Measurements from ENCODE around the gene SLC22A6. TPM values are rescaled to one million over a fixed set of nuclear protein-coding genes. Genes with fewer than 3 reads are reported as not detected.

SLC22A6 gene
- total RNA-seq, 1 donor from 2014 or later: not detected

- TF ChIP-seq EZH2phosphoT487 (IDR thresholded peaks at IDR 0.05) (no peak), EZH2 (IDR thresholded peaks at IDR 0.05) (no peak)
- TF ChIP-seq, protein P1, sequence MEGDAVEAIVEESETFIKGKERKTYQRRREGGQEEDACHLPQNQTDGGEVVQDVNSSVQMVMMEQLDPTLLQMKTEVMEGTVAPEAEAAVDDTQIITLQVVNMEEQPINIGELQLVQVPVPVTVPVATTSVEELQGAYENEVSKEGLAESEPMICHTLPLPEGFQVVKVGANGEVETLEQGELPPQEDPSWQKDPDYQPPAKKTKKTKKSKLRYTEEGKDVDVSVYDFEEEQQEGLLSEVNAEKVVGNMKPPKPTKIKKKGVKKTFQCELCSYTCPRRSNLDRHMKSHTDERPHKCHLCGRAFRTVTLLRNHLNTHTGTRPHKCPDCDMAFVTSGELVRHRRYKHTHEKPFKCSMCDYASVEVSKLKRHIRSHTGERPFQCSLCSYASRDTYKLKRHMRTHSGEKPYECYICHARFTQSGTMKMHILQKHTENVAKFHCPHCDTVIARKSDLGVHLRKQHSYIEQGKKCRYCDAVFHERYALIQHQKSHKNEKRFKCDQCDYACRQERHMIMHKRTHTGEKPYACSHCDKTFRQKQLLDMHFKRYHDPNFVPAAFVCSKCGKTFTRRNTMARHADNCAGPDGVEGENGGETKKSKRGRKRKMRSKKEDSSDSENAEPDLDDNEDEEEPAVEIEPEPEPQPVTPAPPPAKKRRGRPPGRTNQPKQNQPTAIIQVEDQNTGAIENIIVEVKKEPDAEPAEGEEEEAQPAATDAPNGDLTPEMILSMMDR (IDR thresholded peaks at IDR 0.05): no peak
- H4K20me1 ChIP-seq (ENCODE audit: low read depth): no peaks in the 10 kb centered on the region
- no peak overlapping the region for H3K4me3 ChIP-seq
- H3K27ac ChIP-seq: no peak overlapping the region
- no peak overlapping the region for H3K9ac ChIP-seq
- H3K27me3 Mint-ChIP-seq (ENCODE audit: insufficient read depth, low read depth): peaks cover 8% of the 10 kb centered on the region
- no peaks in the 10 kb centered on the region for H3K36me3 Mint-ChIP-seq
- no peaks in the 10 kb centered on the region for H3K27me3 ChIP-seq
- peaks cover 7% of the 10 kb centered on the region for H3F3A ChIP-seq (ENCODE audit: low read depth)
- H3K9me3 Mint-ChIP-seq: no peaks in the 10 kb centered on the region
- H3K79me2 ChIP-seq (ENCODE audit: low read depth): no peaks in the 10 kb centered on the region
- no peak overlapping the region for H3K27ac Mint-ChIP-seq
- DNase-seq (ENCODE audit: low spot score): no peak
- no peaks in the 10 kb centered on the region for H3K36me3 ChIP-seq
- H3K9me3 ChIP-seq (ENCODE audit: low read depth): no peaks in the 10 kb centered on the region
- H3K4me3 Mint-ChIP-seq: no peak overlapping the region
- peaks cover 22% of the 10 kb centered on the region for H3K4me1 Mint-ChIP-seq
- no peak overlapping the region for H3K4me2 ChIP-seq
- H3K4me1 ChIP-seq: peaks cover 16% of the 10 kb centered on the region
- no peak overlapping the region for H2AFZ ChIP-seq (replicated peaks)
Observed at GRCh38 chr11:63010934-63011439, 26.2 kb upstream of the SLC22A6 start.

DNA sequence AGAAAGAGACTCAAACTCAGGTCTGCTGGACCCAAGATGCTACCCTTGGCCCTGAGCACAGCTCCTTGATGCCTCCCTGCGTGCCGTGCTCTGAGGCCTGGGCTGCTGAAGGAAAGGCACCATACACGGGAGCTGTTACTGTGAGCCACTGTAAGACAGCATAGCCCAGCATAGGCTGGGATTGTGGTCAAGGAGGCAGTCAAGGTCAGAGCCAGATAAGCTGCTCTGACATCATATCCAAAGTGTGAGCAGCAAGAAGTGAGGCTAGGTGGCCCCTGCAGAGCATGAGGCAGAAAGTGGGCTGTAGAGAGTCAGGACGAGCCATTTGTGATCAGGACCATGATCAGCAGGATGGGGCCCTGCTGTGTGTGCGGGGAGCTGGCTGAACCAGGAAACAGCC is 23.2 kb upstream of the SLC22A6 start:
- H3K9me3 Mint-ChIP-seq: no peaks in the 10 kb centered on the region
- Histone ChIP-seq H3K4me3 (no peak overlapping the region), H3K4me2 (no peak overlapping the region), H3K4me1 (peaks cover 9% of the 10 kb centered on the region), H2AFZ (replicated peaks) (no peak overlapping the region), H4K20me1 (ENCODE audit: low read depth) (no peaks in the 10 kb centered on the region), H3K27me3 (no peaks in the 10 kb centered on the region), H3K79me2 (ENCODE audit: low read depth) (no peaks in the 10 kb centered on the region), H3K36me3 (no peaks in the 10 kb centered on the region), H3K9ac (no peak overlapping the region), H3K9me3 (ENCODE audit: low read depth) (no peaks in the 10 kb centered on the region), H3F3A (ENCODE audit: low read depth) (no peaks in the 10 kb centered on the region), H3K27ac (no peak overlapping the region)
- H3K27me3 Mint-ChIP-seq (ENCODE audit: insufficient read depth, low read depth): peaks cover 8% of the 10 kb centered on the region
- peaks cover 19% of the 10 kb centered on the region for H3K4me1 Mint-ChIP-seq
- peak overlapping the region; percentile 72 for H3K27ac Mint-ChIP-seq
- DNase-seq (ENCODE audit: low spot score): no peak
- H3K4me3 Mint-ChIP-seq: no peak overlapping the region
- TF ChIP-seq, protein P1 (IDR thresholded peaks at IDR 0.05): no peak
- TF ChIP-seq EZH2 (IDR thresholded peaks at IDR 0.05): no peak
- TF ChIP-seq EZH2phosphoT487 (IDR thresholded peaks at IDR 0.05): no peak
- no peaks in the 10 kb centered on the region for H3K36me3 Mint-ChIP-seq

GRCh38 chr11:63001456-63001855 is 16.7 kb upstream of the SLC22A6 start:
- Histone ChIP-seq H3K27ac (no peak overlapping the region), H3K36me3 (no peaks in the 10 kb centered on the region), H3K27me3 (no peaks in the 10 kb centered on the region), H3F3A (ENCODE audit: low read depth) (no peaks in the 10 kb centered on the region), H3K4me3 (no peak overlapping the region), H2AFZ (replicated peaks) (no peak overlapping the region), H3K4me2 (no peak overlapping the region), H3K9me3 (ENCODE audit: low read depth) (no peaks in the 10 kb centered on the region), H4K20me1 (ENCODE audit: low read depth) (no peaks in the 10 kb centered on the region), H3K79me2 (ENCODE audit: low read depth) (no peaks in the 10 kb centered on the region), H3K9ac (no peak overlapping the region), H3K4me1 (peaks cover 4% of the 10 kb centered on the region)
- no peak overlapping the region for H3K4me3 Mint-ChIP-seq
- H3K27me3 Mint-ChIP-seq (ENCODE audit: insufficient read depth, low read depth): peaks cover 9% of the 10 kb centered on the region
- H3K36me3 Mint-ChIP-seq: no peaks in the 10 kb centered on the region
- H3K9me3 Mint-ChIP-seq: no peaks in the 10 kb centered on the region
- H3K27ac Mint-ChIP-seq: no peak overlapping the region
- TF ChIP-seq, protein P1 (IDR thresholded peaks at IDR 0.05): no peak
- TF ChIP-seq EZH2 (IDR thresholded peaks at IDR 0.05): no peak
- no peak for TF ChIP-seq EZH2phosphoT487 (IDR thresholded peaks at IDR 0.05)
- no peak for DNase-seq (ENCODE audit: low spot score)
- peaks cover 15% of the 10 kb centered on the region for H3K4me1 Mint-ChIP-seq
